ENCODE data around the gene BTBD16. TPM values are rescaled to one million over a fixed set of nuclear protein-coding genes. Genes with fewer than 3 reads are reported as not detected.

Gene BTBD16
- total RNA-seq, 2 donors from 2014 or later, result 0.14 TPM; not detected in 1

DNA sequence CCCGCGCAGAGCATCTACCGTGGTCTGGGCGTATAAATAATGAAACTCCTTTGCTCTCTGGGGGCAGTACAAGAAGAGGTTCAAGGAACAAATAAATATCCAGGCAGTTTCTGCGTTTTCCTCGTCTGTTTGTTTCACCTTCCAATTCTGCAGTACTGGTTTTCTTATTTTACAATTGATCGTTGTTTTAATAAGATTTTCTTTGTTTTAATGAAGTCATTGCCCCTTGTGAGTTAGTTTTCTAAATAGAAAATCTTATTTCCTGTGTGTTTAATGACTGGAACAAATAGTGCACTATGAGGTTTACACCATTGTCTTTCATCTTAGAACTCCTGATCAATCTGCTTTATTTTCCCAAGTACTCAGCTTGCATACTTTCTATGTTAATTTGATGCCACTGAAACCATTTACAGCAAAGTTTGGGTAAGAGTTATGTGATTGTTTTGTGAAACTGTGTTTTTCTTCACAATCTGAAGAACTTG lies 104.6 kb downstream of the BTBD16 start:
- DNase-seq (ENCODE audit: low spot score), result no peak
- intact Hi-C loops (cut with DNase I), result loop anchor here in 1 of 2 donors (10.0 kb wide), 1 partner anchor 391 kb away; the partner anchor contains the start of gene TACC2

DNA sequence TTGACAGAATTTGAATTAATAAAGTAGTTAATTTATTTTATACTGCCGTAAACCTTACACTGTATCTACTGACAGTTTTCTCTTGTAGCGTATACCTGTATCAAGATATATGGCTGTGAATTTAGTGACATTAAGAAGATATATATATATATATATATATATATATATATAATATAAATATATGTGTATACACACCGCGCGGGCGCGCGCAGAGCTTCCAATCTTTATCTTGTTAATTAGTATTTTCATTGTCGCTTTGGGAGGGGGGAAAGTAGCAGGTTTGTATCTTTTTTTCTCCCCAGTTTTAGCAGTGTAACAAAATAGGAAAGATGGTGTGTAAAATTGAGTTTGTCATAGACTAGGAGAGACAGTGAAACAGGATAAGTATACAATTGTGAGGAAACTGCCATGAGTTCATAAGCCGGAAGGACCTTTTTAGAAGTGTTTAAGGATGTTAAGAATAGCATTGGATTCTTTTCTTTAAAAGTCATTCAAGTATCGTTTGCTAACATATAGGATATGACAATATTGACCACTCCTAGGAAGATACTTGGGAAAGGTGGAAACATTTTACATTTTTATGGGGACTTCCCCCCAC lies 105.4 kb downstream of the BTBD16 start:
- intact Hi-C loops (cut with DNase I), result loop anchor here in 1 of 2 donors (10.0 kb wide), 1 partner anchor 392 kb away; the partner anchor contains the start of gene TACC2
- DNase-seq (ENCODE audit: low spot score), result no peak

DNA sequence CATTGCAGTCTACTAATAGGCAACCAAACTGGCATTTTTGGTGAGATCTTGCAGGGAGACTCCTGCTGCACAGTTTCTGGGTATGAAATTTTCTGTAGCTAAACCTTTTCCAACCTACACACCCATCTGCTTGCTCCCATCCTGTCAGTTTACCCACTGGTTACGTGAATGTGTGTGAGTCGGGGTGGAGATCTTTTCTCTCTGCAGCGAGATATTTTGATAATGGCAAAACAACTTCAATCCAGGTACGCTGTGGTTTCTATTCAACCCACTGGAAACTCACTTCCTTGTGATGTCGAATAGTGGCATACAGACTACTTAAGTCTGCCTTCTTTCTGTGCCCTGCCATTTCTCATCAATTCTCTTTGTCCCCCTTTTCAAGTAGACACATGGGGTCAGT lies 107.9 kb downstream of the BTBD16 start:
- DNase-seq (ENCODE audit: low spot score), result no peak
- intact Hi-C loops (cut with DNase I), result loop anchor here in 1 of 2 donors (10.0 kb wide), 1 partner anchor 394 kb away; the partner anchor contains the start of gene TACC2

DNA sequence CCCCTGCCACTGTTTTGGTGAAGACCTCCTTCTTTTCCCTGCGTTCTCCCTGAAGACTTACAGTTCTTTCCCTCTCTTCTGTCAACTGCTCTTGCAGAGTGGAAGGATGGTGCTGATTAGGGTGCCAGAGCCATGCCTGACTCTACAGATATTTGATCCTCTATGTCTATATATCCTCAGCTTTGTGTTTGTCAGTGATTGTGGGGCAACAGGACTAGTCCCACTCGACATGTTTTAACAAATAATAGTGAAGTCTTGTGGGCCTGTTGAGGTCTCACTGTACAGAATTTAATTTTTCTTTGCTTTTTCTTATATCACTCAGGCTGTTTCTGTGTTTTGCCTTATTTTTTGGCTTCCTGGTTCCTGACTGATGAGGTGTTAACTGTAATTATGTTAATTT lies 108.4 kb downstream of the BTBD16 start:
- intact Hi-C loops (cut with DNase I), result loop anchor here in 1 of 2 donors (10.0 kb wide), 1 partner anchor 395 kb away; the partner anchor contains the start of gene TACC2

DNA sequence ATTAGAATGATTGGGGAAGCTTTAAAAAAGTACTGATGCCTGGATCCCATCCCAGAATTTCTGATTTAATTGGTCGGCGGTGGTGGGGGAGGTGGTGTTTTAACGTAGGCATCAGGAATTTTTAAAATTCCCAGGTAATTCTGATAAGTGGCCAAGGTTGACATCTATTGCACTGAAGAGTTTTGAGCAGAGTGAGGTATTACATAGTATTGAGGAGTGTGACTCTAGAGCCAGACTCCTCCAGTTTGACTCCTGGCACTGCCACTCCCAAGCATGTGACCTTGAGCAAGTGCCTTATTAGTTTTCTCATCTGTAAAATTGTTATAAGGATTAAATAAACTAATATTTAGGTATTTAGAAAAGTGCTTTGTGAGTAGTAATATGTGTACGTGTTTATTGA lies 109.6 kb downstream of the BTBD16 start:
- intact Hi-C loops (cut with DNase I), result no loop called here
- DNase-seq (ENCODE audit: low spot score), result no peak

More for the DNA sequence above, 108.4 kb downstream of the BTBD16 start:
- DNase-seq (ENCODE audit: low spot score), result no peak

DNA sequence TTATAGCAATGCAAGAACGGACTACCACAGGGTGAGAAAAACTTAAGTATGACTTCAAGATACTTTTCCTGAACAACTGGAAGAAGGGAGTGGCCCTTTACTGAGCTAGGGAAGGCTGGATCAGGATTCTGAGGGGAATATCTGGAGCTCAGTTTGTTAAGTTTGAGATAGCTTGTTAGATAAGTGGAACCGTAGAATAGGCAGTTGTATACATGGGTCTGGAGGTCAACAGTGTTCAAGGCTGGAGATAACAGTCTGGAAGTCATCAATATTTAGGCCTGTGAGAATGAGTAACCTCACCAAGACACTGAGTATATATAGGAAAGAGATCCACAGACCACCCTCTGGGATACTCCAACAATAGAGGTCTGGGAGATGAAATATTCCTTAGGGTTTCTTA lies 110.6 kb downstream of the BTBD16 start:
- intact Hi-C loops (cut with DNase I), result no loop called here
- DNase-seq (ENCODE audit: low spot score), result no peak

DNA sequence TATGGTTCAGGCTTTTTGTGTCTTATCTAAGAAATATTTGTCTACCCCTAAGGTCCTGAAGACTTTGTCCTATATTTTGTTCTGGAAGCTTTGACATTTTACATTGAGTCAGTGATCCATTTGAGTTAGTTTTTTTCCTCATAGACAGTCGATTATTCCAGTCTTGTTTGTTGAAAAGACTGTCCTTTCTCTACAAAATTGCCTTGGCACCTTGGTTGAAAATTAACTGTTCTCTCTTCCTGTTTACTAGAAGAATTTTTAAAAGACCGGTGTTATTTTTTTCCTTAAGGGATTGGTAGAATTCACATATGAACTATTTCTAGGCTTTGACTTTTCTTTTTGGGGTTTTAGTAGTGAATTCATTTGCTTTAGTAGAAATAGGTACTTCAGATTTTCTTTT lies 115.4 kb downstream of the BTBD16 start:
- intact Hi-C loops (cut with DNase I), result no loop called here
- no peak for DNase-seq (ENCODE audit: low spot score)

DNA sequence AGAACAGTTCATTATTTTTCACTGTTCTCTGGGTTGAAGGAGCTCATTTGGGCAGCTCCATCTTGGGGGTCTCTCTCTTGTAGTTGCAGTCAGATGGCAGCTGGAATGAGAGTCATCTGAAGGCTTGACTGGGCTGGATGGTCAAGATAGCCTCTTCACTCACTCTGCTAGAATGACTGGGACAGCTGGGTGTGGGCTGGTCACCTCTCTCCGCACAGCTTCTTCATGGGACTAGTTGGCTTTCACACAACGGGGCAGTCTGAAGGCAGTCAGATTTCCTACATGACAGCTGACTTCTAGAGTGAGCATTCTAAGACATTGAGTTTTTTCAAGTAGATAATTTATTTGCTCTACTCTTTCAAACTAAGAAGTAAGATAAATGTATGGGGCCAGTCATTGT lies 116.5 kb downstream of the BTBD16 start:
- DNase-seq (ENCODE audit: low spot score), result no peak
- intact Hi-C loops (cut with DNase I), result no loop called here

Other genes with a start within 250 kb of the BTBD16 start
- 10 to 100 TPM; 29.3 to 42.3 TPM for gene PLEKHA1, start 103.4 kb downstream of the BTBD16 start, total RNA-seq
- gene ARMS2, start 183.4 kb downstream of the BTBD16 start, total RNA-seq, result not detected
- 100 to 1,000 TPM; 152 to 276 TPM for gene HTRA1, start 190.3 kb downstream of the BTBD16 start, total RNA-seq

All from posterior vena cava (tissue), 2 donors.